Measurements from ENCODE around the gene VWF. TPM values are rescaled to one million over a fixed set of nuclear protein-coding genes. Genes with fewer than 3 reads are reported as not detected.

VWF gene
- total and polyA plus RNA-seq, 2 of the 13 experiments (the other 11 are each of a cell fraction or from before 2014, with no cell fraction given) = 0.20 to 0.25 TPM

DNA sequence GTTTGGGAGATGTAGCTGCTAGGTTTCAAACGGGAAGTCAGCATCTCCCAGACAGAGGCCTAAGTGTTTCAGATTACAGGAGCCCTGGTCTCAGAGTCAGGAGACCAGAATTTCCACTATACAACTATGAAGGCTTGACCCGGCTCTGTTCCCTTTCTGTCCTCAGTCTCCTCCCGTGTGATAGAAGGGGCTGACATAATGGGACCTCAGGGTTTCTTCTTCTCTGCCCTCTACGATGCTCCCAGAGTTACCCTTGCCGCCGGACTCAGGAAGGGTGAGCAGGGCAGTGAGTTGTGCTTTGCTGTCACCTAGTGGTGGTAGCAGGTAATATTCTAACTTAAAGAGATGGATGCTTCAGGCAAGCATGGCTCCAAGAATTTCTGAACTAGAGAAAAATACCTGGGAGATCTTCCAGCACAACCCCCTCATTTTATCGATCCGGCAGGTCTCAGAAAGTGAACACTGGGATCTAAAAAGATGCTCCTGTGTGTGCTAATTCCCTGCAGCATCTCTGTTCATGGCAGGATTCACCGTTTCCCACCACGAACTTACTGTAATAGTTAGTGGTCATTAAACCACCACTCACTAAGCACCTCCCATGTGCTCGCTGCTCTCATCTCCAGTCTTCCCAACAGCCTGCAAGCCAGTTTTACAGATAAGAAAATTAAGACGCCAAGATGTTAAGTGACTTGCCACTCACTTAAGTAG lies 84.4 kb downstream of the VWF start:
- Histone ChIP-seq H2AFZ (ENCODE audit: low read length) (no peak overlapping the region), H3K9me3 (ENCODE audit: low read length) (no peaks in the 10 kb centered on the region), H3K4me3 (replicated peaks in 1 of 3; ENCODE audit: insufficient read depth in 1 of 3, low read depth in 2 of 3, low read length in 3 of 3) (no peak overlapping the region), H3K36me3 (replicated peaks in 1 of 2; ENCODE audit: control insufficient read depth in 1 of 2, insufficient read depth in 2 of 2, low read length in 2 of 2) (no peaks in the 10 kb centered on the region), H3K4me1 (ENCODE audit: insufficient read depth, low read length) (no peaks in the 10 kb centered on the region), H4K20me1 (ENCODE audit: insufficient read depth, low read length) (no peaks in the 10 kb centered on the region), H3K4me2 (ENCODE audit: low read depth, low read length) (0 out of 2 replicates have a peak overlapping the region, but pooled peaks have one; percentile 1), H3K27ac (ENCODE audit: extremely low read length, insufficient read depth, low read length) (no peak overlapping the region), H3K9ac (ENCODE audit: insufficient read depth, low read depth, low read length) (no peak overlapping the region), H3K27me3 (ENCODE audit: control insufficient read depth in 1 of 2, insufficient read depth in 2 of 2, low read length in 2 of 2) (no peaks in the 10 kb centered on the region), H3K79me2 (ENCODE audit: insufficient read depth, low read length) (no peaks in the 10 kb centered on the region)
- peak; percentile 80 for ATAC-seq
- FAIRE-seq = peak; percentile 80
- peak; percentile 51 for DNase-seq (ENCODE audit: low spot score)
- intact Hi-C loops (cut with micrococcal nuclease; ENCODE audit: unreplicated experiment) (no loop called here), in situ Hi-C loops (cut with HindIII; ENCODE audit: extremely low pct_ligation_motif_present, low pct_unique_long_range_greater_than_20kb) (loop anchor here (5.0 kb wide), 1 partner anchor 53 kb away; no protein-coding TSS in a partner anchor)
- ChIA-PET CTCF (ENCODE audit: low intra/inter-chr PET ratio, low total read pairs) (interaction anchor here (0.9 to 5.7 kb wide), 4 partner anchors 23 to 245 kb away, joined by 3 to 141 read pairs (median 6); no protein-coding TSS in a partner anchor), POLR2A (no interaction called here)
- no TSS peak for BruUV-seq (replicated peaks)
- WGBS (ENCODE audit: low lambda C conversion rate) = 27% methylated on average over 10 of the region's 12 CpGs
- no peak for TF ChIP-seq ZNF749 (CRISPR knock-in tag; IDR thresholded peaks at IDR 0.05; ENCODE audit: borderline replicate concordance)
- TF ChIP-seq, protein P1, sequence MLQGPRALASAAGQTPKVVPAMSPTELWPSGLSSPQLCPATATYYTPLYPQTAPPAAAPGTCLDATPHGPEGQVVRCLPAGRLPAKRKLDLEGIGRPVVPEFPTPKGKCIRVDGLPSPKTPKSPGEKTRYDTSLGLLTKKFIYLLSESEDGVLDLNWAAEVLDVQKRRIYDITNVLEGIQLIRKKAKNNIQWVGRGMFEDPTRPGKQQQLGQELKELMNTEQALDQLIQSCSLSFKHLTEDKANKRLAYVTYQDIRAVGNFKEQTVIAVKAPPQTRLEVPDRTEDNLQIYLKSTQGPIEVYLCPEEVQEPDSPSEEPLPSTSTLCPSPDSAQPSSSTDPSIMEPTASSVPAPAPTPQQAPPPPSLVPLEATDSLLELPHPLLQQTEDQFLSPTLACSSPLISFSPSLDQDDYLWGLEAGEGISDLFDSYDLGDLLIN (CRISPR knock-in tag; IDR thresholded peaks at IDR 0.05; ENCODE audit: borderline replicate concordance) = no peak
- TF ChIP-seq ATF7-NPFF (CRISPR knock-in tag; IDR thresholded peaks at IDR 0.05; ENCODE audit: low read depth) = no peak
- TF ChIP-seq, protein P2, sequence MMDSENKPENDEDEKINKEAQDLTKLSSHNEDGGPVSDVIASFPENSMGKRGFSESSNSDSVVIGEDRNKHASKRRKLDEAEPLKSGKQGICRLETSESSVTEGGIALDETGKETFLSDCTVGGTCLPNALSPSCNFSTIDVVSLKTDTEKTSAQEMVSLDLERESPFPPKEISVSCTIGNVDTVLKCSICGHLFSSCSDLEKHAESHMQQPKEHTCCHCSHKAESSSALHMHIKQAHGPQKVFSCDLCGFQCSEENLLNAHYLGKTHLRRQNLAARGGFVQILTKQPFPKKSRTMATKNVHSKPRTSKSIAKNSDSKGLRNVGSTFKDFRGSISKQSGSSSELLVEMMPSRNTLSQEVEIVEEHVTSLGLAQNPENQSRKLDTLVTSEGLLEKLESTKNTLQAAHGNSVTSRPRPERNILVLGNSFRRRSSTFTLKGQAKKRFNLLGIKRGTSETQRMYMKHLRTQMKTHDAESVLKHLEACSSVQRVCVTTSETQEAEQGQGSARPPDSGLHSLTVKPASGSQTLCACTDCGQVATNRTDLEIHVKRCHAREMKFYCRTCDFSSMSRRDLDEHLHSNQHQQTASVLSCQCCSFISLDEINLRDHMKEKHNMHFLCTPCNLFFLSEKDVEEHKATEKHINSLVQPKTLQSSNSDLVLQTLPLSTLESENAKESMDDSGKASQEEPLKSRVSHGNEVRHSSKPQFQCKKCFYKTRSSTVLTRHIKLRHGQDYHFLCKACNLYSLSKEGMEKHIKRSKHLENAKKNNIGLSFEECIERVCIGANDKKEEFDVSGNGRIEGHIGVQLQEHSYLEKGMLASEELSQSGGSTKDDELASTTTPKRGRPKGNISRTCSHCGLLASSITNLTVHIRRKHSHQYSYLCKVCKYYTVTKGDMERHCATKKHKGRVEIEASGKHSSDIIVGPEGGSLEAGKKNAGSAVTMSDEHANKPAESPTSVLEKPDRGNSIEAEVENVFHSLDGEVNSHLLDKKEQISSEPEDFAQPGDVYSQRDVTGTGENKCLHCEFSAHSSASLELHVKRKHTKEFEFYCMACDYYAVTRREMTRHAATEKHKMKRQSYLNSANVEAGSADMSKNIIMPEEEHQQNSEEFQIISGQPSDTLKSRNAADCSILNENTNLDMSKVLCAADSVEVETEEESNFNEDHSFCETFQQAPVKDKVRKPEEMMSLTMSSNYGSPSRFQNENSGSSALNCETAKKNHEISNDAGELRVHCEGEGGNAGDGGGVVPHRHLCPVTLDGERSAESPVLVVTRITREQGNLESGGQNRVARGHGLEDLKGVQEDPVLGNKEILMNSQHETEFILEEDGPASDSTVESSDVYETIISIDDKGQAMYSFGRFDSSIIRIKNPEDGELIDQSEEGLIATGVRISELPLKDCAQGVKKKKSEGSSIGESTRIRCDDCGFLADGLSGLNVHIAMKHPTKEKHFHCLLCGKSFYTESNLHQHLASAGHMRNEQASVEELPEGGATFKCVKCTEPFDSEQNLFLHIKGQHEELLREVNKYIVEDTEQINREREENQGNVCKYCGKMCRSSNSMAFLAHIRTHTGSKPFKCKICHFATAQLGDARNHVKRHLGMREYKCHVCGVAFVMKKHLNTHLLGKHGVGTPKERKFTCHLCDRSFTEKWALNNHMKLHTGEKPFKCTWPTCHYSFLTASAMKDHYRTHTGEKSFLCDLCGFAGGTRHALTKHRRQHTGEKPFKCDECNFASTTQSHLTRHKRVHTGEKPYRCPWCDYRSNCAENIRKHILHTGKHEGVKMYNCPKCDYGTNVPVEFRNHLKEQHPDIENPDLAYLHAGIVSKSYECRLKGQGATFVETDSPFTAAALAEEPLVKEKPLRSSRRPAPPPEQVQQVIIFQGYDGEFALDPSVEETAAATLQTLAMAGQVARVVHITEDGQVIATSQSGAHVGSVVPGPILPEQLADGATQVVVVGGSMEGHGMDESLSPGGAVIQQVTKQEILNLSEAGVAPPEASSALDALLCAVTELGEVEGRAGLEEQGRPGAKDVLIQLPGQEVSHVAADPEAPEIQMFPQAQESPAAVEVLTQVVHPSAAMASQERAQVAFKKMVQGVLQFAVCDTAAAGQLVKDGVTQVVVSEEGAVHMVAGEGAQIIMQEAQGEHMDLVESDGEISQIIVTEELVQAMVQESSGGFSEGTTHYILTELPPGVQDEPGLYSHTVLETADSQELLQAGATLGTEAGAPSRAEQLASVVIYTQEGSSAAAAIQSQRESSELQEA (CRISPR knock-in tag; IDR thresholded peaks at IDR 0.05; ENCODE audit: not compliant biosample characterization) = no peak
- TF ChIP-seq ZNF850 (CRISPR knock-in tag; conservative IDR thresholded peaks at IDR 0.05) = no peak
- TF ChIP-seq, protein P3, sequence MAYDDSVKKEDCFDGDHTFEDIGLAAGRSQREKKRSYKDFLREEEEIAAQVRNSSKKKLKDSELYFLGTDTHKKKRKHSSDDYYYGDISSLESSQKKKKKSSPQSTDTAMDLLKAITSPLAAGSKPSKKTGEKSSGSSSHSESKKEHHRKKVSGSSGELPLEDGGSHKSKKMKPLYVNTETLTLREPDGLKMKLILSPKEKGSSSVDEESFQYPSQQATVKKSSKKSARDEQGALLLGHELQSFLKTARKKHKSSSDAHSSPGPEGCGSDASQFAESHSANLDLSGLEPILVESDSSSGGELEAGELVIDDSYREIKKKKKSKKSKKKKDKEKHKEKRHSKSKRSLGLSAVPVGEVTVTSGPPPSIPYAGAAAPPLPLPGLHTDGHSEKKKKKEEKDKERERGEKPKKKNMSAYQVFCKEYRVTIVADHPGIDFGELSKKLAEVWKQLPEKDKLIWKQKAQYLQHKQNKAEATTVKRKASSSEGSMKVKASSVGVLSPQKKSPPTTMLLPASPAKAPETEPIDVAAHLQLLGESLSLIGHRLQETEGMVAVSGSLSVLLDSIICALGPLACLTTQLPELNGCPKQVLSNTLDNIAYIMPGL (CRISPR knock-in tag; IDR thresholded peaks at IDR 0.05; ENCODE audit: borderline replicate concordance in 1 of 2, low read depth in 1 of 2) = 0 out of 4 replicates have a peak, but pooled peaks of 1 of the 2 experiments have one; percentile 44
- peak; percentile 87 for TF ChIP-seq SMC3 (IDR thresholded peaks at IDR 0.05; ENCODE audit: low read length)
- TF ChIP-seq SMAD3 (CRISPR knock-in tag; IDR thresholded peaks at IDR 0.05) = 0 out of 2 replicates have a peak, but pooled peaks have one; percentile 49

Measured in HepG2 (cell line).